ENCODE results near the gene RHBDD1.

RHBDD1 gene

DNA sequence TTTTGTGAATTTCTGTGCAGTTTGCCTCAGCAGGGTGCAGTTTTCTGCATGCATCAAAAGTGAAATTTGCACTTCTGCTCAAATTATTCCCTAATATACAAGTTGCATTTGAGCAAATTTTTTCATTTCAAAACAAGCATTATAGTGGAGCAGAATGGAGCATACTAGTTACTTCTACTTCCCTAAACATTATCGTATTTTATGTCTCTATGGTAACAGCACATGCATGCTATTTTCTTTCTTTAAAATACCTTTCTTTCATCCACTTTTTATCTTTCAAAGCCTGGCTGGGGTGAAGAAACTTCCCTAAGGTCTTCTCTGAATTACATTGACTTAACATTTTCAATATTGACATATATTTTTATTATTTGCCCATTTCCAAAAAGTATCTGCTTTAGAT, 11.2 kb downstream of the RHBDD1 start:
- DNase-seq, result no peak

- DNase-seq, result no peak
Measured at GRCh38 chr2:226847511-226847910, 11.7 kb downstream of the RHBDD1 start.

- no peak for DNase-seq
Measured at GRCh38 chr2:226849349-226849748, 13.5 kb downstream of the RHBDD1 start.

- DNase-seq, result no peak
Measured at GRCh38 chr2:226850024-226850423, 14.2 kb downstream of the RHBDD1 start.

DNA sequence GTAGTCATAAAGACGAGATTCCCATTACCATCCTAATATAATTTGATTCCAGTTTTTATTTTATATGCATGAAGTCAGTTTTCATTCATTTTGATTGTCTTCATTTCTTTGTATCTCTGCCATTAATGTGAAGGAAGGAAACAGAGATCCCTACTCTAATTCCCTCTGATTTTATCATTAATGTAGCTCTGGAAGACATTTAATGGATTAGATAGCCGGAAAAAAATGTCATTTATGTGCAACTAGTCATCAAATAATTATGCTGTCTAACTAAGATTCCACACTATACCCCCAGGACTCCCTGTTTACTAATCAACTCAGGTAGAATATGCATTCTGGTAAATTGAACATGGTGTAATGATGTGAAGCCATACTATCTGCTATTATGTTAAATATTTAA, 19.9 kb downstream of the RHBDD1 start:
- no peak for DNase-seq

- DNase-seq, result no peak
Measured at GRCh38 chr2:226860087-226860486, 24.2 kb downstream of the RHBDD1 start.

DNA sequence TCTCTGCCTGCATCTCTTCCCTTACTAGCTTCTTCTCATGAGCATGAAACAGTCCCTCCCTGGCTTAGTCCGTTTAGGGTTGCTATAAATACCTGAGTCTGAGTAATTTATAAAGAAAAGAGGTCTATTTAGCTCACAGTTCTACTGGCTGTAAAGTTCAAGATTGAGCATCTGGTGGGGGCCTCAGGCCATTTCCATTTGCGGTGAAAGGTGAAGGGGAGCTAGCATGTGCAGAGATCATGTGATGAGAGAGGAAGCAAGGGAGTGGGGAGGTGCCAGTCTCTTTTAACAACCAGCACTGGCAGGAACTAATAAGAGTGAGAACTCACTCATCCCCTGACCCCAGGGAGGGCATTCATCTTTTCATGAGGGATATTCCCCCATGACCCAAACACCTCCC, 26.8 kb downstream of the RHBDD1 start:
- DNase-seq, result no peak

DNA sequence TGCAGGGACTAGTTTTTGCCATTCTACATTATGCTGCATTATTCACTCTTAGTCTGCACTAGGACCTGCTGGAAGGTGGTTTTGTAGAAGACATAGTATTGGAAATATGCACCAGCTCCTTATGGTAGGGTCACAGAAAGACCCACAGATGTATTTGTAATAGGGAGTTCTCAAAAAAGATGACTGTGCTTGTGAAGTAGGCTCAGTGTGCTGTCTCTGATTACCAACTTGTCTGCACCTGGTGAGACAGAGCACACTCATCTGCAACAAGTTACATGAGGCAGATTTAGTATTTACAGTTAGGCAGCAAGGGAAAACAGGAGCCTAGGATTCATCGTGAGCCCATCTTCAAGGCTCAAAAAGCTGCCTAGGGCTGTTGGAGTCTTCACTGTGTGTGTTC, 29.4 kb downstream of the RHBDD1 start:
- DNase-seq, result no peak

- DNase-seq, result no peak
Measured at GRCh38 chr2:226865710-226866109, 29.9 kb downstream of the RHBDD1 start.

DNA sequence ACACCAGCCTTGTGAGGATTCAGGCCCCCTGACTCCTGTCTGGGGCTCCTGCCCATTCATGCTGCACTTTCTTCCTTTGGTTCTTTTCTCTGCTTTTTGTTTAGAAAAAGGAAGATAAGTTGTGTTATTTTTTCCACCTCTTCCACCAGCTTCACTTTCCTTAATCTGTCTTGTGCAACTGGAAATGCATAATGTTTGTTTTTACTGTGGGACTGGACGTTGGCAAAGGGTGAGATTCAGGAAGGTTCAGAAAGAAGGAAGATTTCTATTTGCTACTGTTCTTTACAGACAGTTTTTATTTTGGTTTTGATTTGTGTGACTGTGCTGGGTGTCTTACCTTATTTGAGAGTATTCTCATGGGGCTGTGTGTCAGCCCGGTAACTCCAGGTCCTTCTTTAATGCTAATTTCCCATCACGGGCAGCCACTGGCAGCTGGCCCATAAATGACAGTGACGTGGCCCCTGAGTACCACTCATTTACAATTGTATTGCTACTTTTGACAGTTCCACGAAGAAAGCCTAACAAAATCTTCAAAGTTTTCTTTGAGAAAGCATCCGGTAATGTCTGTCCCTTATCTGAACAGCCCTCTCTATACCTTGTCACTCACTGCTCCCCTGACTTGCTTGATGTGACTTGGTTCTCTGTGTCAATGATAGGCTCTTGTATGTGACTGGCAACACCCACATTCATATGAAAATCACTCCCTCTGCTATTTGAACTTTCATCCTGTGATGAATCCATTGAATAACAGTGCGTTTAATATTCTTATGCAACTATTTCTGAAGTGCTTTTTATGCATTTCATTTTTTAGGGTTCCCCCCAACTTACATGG, 32.7 kb downstream of the RHBDD1 start:
- DNase-seq, result no peak

GRCh38 chr2:226869371-226869770, 33.5 kb downstream of the RHBDD1 start:
- DNase-seq, result no peak

- no peak for DNase-seq
Measured at GRCh38 chr2:226873051-226873620, 37.3 kb downstream of the RHBDD1 start.

- no peak for DNase-seq
Measured at GRCh38 chr2:226873826-226874225, 38.0 kb downstream of the RHBDD1 start.

DNA sequence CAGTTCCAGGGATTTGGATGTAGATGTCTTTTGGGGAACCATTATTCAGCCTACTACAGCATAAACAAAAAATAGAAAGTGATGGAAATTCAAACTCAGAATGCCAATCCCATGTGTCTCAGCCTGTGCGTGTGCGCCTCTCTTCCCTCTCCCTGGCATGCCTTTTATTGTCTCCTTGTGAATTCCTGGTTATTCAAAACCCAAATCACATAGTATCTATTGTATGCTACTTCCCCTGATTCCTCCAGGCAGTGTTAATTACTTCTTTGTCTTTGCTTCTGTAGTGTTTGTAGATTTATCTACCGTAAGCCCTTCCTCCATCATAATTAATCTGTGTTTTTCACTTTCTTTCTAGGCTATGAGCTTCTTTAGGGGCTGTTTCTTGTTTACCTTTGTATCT, 38.9 kb downstream of the RHBDD1 start:
- no peak for DNase-seq

DNA sequence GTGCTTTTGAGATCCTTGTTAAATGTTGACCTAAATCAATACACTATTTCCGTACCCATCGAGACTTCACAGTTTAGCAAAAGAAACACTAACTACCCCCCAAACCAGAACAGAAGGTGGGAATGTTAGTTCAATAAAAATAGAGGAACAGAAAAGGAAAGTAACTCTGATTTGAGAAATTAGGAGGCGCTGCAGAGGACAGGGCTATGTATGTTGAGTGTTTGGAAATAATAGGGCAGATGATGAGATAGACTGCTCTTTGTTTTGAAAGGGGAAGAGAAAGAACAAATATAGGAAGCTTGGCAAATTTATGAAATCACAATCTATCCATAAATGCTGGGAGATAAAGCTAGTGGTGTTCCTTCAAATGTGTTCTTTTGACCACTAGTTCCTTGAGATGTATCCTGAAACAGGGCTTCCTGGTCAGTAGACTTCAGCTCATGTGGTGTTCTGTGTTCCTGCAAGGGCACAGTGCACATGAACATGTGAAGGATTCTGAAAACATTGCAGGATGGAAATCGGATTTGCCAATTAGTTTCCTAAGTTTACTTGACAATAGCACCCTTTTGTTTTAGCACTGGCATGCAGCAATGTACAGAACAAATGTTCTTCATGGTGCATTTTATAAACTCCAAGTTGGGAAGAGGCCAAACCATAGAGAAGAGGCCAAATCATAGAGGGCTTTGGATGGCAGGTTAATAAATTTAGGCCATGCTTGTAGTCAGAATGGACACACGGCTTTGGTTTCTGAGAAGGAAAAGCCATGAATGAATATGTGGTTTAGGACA, 39.8 kb downstream of the RHBDD1 start:
- DNase-seq, result no peak

DNA sequence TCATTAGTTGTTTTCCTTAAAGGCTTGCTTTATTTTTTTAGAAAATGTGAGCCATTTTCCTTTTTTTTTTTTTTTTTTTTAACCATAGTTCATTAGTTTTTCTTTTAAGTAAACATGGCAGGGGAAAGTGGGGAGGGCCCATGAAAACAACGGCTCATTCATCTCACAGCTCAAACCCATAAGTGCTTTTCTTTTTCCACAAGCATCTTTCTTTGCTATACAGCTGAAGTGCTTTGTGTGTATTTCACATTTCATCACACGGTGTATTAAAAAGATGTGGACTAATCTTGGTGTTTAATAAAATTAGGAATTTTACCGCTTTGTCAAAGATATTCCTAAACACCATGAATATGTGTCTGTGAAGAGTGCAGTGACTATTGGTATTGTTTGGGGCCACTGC, 41.6 kb downstream of the RHBDD1 start:
- DNase-seq, result no peak

- DNase-seq, result no peak
Measured at GRCh38 chr2:226881287-226881686, 45.4 kb downstream of the RHBDD1 start.

DNA sequence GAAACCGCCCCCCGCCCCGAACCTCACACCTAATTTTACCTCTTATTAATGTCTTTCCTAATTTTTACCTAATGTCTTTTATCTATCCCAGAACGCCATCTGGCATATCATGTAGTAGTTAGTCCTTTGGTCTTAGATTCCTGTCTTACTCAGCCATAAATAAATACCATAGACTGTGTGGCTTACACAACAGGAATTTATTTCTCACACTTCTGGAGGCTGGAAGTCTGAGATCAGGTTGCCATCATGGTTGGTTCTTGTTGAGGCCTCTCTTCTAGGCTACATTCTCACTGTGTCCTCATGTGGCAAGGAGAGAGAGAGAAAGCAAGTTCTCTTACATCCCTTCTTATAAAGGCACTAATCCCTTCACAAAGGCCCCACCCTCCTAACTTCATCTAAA, 46.8 kb downstream of the RHBDD1 start:
- no peak for DNase-seq

GRCh38 chr2:226883296-226883795, 47.5 kb downstream of the RHBDD1 start:
- DNase-seq, result no peak

- no peak for DNase-seq
Measured at GRCh38 chr2:226884166-226884565, 48.3 kb downstream of the RHBDD1 start.

DNA sequence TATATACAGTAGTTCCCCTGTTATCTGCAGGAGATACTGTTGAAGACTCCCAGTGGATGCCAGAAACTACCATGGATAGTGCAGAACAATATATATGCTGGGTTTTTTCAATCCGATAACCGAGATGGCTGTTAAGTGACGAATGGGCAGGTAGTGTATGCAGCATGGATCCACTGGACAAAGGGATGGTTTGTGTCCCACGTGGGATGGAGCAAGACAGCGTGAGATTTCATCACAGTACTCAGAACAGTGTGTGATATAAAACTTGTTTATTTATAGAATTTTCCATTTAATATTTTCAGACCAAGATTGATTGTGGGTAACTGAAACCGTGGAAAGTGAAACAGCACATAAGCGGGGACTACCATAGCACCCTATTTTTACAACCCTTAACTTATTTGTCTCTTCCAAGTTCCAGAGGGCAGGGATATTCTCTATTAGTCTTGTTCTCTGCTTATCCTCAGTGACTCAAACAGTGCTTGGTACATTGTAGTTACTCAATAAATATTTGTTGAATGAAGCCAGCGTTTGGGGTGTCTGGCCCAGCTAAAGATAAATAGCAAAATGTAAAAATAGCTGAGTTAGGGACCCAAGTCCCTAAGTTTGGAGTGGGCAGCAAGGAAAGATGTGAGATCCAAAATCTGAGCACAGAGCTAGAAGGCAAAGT, 50.0 kb downstream of the RHBDD1 start:
- no peak for DNase-seq

DNA sequence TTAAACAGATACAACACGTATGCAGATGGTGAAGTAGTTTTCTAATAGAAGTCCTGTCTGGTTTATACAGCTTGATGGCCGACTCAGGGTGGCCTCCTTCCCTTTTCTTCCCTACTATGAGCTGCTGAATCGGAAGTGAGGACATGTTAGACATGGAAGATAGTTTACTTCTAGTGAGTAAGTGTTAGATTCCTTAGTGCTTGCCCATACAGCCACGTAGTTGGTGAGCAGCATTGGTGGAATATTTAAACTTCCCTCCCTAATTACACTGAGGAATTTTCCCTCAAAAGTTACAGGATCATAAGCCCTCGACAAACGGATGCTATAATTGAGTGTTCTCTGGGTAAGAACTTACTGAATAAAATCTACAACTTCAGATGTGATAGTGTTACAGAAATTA, 52.1 kb downstream of the RHBDD1 start:
- DNase-seq, result no peak

GRCh38 chr2:226888378-226888965, 52.6 kb downstream of the RHBDD1 start:
- DNase-seq, result no peak
